Measurements from ENCODE around the gene PDZD7.

PDZD7 gene

DNA sequence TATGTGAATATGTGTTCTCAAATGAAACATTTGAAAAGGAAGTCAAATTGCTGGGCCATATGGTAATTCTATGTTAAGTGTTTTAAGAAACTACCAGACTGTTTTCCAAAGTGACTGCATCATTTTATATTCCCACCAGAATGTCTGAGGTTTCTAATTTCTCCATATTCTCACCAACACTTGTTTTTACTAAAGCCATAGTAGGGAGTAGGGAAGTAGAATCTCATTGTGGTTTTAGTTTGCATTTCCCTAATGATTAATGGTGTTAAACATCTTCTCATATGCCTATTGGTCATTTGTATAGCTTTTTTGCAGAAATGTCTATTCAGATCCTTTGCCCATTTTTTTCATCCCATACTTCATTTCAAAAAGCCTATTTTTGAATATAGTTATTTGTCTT is 70.7 kb downstream of the PDZD7 start:
- no peak for DNase-seq

Data from activated CD4-positive, alpha-beta T cell treated with anti-CD3 and anti-CD28 coated beads, Interleukin-2, amount 50 U/mL, for 1 hour (primary cell).